KOPT-K1 (cell line): Measurements from ENCODE around the gene SSBP3.

Source experiments
- H3K27ac ChIP-seq: fragments of 200-600 bp; sonication (generic); 2 replicates; pipeline ENCODE4 v1.5.1; 2016; ENCODE audit warnings: antibody characterized with exemption, mild to moderate bottlenecking, low read depth, low read length; ENCODE audit not compliant: poor library complexity, severe bottlenecking
- H3K36me3 ChIP-seq: fragments of 200-600 bp; sonication (generic); 2 replicates; pipeline ENCODE4 v1.5.1; 2017; ENCODE audit warnings: antibody characterized with exemption, mild to moderate bottlenecking, low read length, moderate library complexity; ENCODE audit not compliant: insufficient read depth
- H3K9me3 ChIP-seq: fragments of 200-600 bp; sonication (generic); 2 replicates; pipeline ENCODE4 v1.5.1; 2017; ENCODE audit warnings: antibody characterized with exemption, low read length, mild to moderate bottlenecking; ENCODE audit not compliant: insufficient read depth, poor library complexity, severe bottlenecking

SSBP3 gene

DNA sequence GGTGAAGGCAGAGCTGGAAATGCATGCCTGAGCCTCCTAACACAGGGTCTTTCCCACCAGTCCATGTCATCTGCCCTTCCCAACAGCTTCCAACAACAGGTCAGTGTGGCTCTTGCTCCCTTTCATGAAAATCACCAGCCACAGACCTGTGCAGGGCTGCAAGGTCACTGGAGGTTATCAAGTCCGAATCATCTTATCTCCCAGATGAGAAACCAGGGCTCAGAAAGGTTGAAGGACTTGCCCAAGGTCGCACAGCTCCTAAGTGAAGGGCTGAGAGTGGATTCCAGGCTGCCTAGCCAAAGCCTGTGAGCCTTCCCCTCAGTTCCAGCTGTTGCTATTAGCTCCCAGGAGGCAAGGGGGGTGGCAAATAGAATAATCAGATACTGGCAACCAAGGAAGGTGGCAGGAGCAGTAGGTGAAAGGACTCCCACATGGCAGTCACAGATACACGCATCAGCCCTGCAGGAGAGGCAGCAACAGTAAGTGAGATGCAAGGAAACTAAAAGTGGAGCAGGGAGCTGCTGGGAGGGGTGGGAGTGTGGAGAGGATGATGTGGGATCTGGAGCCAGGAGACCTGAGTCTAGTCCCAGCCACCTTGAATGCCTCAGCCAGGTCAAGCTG is 74.2 kb downstream of the SSBP3 start:
- H3K36me3 ChIP-seq, result peaks cover 71% of the 10 kb centered on the region
- H3K9me3 ChIP-seq, result no peaks in the 10 kb centered on the region
- H3K27ac ChIP-seq, result no peak overlapping the region

- Histone ChIP-seq H3K9me3 (no peaks in the 10 kb centered on the region), H3K36me3 (peaks cover 66% of the 10 kb centered on the region), H3K27ac (no peak overlapping the region)
Measured at GRCh38 chr1:54331091-54331772, 75.0 kb downstream of the SSBP3 start.

- no peak overlapping the region for H3K27ac ChIP-seq
Measured at GRCh38 chr1:54329312-54330003, 76.7 kb downstream of the SSBP3 start.

DNA sequence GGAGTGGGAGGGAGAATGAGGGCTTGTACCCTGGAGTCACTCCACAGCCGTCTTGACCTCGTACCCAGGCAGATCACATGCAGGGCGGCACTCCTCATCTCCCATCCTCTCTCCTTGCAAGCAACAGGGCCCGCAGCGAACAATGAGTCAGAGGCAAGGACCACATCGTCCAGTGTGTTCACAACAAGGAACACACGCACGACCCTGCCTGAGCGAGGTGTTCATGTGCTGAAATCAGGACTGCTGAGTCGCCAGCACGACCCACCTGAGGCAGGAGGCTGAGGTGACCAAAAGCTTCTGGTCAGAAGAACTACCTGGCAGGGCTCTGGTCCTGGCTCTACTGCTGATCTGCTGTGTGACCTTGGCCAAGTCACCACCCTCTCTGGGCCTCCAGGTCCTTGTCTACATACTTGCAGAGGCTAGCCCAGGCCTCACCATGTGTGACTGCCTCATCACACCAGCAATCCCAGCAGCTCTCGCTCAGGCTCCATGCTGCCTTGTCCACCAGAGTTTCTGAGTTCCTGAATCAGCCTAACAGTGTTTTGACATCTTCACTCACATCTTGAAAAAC is 78.0 kb downstream of the SSBP3 start:
- Histone ChIP-seq H3K36me3 (peaks cover 48% of the 10 kb centered on the region), H3K27ac (no peak overlapping the region), H3K9me3 (no peaks in the 10 kb centered on the region)

More at GRCh38 chr1:54329312-54330003, 76.7 kb downstream of the SSBP3 start:
- Histone ChIP-seq H3K36me3 (peaks cover 48% of the 10 kb centered on the region), H3K9me3 (no peaks in the 10 kb centered on the region)

DNA sequence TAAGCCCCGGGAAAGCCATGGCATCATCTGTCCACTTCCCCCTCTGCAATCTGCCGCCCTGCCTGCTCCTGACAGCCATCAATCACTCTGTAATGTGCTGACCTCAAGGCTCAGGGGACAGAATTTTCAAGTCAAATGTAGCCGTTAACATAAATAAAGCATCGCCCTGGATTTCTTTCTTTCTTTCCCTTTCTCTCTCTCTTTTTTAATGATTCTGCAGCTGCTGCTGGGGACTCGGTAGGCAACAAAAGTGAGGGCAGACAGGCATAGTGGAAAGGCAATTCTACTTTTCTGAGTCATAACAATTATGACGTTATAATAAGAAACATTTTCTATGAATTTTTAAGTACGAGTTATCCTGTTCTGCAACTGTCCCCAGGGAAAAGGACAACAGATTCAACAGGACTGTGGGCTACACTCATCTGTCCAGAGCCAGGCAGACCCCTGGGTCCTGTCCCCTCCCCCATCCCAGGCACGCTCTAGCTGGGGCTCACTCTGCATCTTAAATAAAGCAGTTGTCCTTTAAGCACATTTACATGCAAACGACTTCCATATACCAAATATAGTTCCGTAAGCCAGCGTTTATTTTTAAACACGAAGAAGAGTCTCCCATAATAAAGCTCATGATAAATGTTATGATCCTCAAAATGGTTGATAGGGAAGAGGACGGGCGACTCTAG is 78.7 kb downstream of the SSBP3 start:
- no peaks in the 10 kb centered on the region for H3K9me3 ChIP-seq
- H3K36me3 ChIP-seq, result peaks cover 43% of the 10 kb centered on the region
- H3K27ac ChIP-seq, result no peak overlapping the region

GRCh38 chr1:54326543-54327385 is 79.4 kb downstream of the SSBP3 start:
- H3K27ac ChIP-seq, result no peak overlapping the region
- H3K9me3 ChIP-seq, result no peaks in the 10 kb centered on the region
- peaks cover 45% of the 10 kb centered on the region for H3K36me3 ChIP-seq

GRCh38 chr1:54325703-54326461 is 80.3 kb downstream of the SSBP3 start:
- peaks cover 45% of the 10 kb centered on the region for H3K36me3 ChIP-seq
- H3K27ac ChIP-seq, result no peak overlapping the region
- H3K9me3 ChIP-seq, result no peaks in the 10 kb centered on the region

DNA sequence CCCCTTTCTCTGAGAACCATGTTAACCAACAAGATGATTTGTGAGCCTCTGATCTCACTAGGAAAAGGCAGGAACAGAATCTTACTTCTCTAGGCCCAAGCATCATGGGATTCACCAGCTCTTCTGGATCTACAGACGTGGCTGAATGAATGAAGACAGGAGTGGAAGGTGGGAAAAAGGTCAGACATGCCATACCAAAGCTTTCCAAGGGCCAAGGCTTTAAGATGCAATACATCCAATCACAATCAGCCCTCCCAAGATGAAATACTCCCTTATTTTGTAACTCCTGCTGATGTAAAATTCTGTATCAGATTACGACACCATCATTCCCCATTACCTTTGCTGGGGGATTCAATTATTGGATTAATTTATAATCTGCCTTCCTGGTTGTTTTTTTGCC is 80.9 kb downstream of the SSBP3 start:
- Histone ChIP-seq H3K9me3 (no peaks in the 10 kb centered on the region), H3K27ac (no peak overlapping the region), H3K36me3 (peaks cover 47% of the 10 kb centered on the region)

- Histone ChIP-seq H3K27ac (no peak overlapping the region), H3K9me3 (no peaks in the 10 kb centered on the region), H3K36me3 (peaks cover 53% of the 10 kb centered on the region)
Measured at GRCh38 chr1:54324251-54325140, 81.7 kb downstream of the SSBP3 start.

DNA sequence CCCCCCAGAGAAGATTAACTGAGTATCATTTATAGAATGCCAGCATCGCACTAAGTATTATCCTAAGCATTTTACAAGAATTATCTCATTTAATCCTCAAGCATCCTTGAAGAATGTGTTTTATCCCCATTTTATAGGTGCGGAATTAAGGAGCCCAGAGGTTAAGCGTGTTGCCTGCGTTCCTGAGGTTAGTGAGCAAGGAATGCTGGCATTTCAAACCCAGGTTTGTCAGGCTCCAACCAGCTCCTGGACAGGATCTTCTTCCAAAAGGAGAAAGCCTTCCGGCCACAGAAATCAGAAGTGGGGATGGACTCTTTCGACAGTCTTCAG is 82.3 kb downstream of the SSBP3 start:
- H3K27ac ChIP-seq, result no peak overlapping the region
- no peaks in the 10 kb centered on the region for H3K9me3 ChIP-seq
- peaks cover 51% of the 10 kb centered on the region for H3K36me3 ChIP-seq

DNA sequence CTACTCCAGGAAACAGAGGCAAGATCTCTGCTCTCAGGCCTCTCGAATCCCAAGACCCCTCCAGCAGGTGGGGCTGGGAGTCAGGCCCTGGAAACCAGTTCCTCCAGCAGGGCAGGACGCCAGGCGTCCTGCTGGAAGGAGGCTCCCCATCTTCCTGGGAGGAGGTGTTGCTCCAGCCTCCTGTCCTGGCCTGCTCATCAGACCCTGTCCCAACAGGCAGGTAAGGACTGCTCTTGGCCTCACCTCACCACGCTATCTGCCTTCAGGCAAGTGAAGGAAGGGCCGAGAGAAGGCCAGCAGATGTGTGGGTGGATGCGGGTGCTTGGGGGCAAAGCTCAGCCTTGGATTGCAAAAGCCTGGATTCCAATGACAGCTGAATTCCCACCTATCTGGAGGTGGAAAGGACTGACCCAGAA is 82.9 kb downstream of the SSBP3 start:
- H3K9me3 ChIP-seq, result no peaks in the 10 kb centered on the region
- no peak overlapping the region for H3K27ac ChIP-seq
- H3K36me3 ChIP-seq, result peaks cover 45% of the 10 kb centered on the region

GRCh38 chr1:54318246-54318814 is 87.9 kb downstream of the SSBP3 start:
- Histone ChIP-seq H3K27ac (no peak overlapping the region), H3K36me3 (peaks cover 43% of the 10 kb centered on the region), H3K9me3 (no peaks in the 10 kb centered on the region)

DNA sequence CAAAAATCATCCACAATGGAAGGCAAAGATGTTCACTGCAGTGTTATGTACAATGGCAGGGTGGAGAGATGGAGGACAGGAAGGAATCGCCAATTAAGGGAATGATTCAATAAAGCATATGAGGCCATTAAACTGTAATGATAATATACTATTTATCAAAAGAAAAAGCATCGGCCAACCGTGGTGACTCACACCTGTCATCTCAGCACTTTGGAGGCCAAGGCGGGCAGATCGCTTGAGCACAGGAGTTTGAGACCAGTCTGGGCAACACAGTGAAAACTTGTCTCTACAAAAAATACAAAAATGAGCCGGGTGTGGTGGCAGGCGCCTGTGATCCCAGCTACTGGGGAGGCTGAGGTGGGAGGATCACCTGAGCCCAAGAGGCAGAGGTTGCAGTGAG is 89.1 kb downstream of the SSBP3 start:
- H3K27ac ChIP-seq, result no peak overlapping the region
- H3K9me3 ChIP-seq, result no peaks in the 10 kb centered on the region
- H3K36me3 ChIP-seq, result peaks cover 38% of the 10 kb centered on the region
